ENCODE results near the gene LSMEM2.
"Not testable (repeated sequence)": the region's sequence is repeated elsewhere in the genome, so short reads cannot be mapped to it uniquely, and the experiment has no call there.

The LSMEM2 gene

DNA sequence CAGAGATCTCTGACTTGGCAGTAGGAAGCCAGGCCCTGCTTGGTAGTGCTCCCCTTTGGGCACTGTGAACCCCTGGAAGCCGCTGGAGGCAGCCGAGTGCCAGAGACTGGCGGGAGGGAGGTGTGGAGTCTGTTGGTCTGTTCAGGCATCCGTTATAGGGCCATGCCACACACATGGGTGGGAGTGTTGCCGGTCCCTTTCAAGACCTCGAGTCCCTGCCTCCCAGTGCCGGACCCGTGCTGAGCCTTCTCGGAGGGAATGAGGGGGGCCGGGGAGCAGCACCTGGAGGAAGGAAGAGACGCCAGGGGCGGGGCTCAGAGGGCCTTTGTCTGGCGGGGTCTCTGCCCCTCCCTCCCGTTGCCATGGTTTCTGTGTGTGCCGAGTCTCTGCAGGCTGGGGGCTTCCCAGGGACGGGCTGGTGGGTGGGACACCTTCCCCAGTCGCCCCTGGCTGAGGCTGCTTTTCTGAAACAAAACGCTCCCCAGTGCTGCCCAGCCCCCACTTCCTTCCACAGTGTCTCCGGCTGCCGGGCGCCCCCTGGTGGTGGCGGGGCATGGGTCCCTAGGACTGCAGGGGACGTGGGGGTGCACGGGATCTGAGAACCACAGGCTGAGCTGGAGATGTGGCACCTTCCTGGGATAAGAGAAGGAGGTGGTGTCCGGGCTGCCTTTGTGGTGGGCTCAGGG lies 32.9 kb upstream of the LSMEM2 start:
- DNase-seq: peak; percentile 28 to 93 (median 76)

DNA sequence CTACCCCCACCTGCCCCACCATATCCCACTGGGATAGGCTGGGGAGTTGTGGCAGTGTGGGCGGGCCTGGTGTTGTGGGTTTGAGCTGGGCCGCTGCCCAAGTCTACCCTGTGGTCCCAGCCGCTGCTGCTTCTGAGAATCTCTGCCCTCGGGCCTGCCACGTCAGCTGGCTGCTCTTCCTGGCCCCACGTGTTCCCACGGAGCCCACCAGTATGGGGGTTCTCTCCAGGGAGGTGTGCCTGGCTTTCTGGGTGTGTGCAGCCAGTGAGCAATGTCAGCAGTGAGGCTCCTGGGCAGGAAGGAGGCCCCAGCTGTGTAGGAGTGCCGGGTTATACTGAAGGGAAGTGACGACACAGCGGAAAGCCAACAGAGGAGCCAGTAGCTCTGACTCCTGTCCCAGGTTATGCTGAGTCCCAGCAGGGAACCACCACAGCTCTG lies 32.4 kb upstream of the LSMEM2 start:
- peak in 2 of 51 donors; percentile 49 to 73 for DNase-seq

DNA sequence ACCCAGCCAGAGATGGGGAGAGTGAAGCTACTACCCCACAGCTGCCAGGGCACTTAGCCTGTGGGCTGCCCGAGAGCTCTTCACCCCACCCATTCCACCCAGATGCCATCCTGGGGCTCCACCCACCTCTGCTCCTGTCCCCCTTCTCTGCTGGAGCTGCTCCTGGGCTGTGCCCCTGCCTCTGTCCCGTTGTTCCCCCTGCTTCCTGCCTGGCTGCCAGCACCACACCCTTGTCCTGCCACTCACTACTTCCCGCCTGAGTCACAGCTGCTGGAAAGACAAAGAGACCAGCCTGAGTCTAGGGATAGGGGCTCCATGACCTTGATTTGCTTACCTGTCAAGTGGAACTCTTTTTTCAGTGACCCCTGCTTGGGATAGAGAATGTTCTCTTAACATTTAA lies 30.5 kb upstream of the LSMEM2 start:
- no peak for DNase-seq

DNA sequence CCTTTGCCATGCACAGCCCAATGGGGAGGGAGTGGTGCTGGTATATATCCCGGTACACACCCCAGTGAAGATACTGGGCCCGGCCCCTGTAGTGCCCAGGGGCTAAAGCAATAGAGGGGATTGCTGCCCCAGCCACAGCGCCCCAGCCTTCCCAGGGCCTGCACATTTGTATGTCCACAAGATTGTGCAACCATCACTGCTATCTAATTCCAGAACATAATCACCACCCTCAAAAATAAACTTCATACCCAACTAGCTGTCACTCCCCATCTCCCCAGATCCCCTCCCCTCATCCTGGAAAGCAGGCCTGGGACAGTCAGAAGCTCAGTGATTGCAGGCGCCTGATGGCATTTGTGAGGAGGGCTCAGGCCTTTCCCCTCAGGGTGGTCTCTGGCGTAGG lies 29.4 kb upstream of the LSMEM2 start:
- DNase-seq: no peak

DNA sequence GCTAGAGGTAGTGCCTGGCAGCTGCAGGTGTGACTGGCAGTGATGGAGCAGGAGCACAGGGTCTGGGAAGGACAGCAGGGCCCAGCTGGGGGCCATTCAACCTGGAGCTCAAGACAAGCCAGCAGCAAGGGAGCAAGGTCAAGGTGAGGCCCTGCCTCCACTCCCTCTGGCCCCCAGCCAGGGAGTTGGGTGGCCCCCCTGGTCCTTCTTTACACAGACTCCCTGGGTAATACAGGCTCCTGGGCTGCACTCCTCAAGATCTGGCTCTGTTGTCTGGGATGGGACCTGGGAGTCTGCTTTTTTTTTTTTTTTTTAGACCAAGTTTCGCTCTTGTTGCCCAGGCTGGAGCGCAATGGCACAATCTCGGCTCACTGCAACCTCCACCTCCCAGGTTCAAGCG lies 28.4 kb upstream of the LSMEM2 start:
- DNase-seq: no peak

DNA sequence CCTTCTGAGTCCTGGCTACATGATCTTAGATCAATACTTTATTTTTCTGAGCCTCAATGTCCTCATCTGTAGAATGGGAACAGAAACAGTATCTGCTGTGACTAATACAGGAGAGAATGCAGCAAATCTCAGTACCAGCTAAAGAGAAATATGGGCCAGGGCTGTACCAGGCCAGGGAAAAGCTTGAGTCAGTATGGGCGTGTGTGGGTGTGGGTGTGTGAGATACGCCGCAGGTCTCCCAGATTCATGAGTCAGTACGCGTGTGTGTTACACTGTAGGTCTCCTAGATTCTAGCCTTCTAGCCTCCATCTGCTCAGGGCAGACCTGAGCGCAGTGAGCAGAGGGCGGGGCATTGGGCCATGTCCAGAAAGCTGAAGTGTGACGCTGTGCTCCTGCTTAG lies 27.7 kb upstream of the LSMEM2 start:
- DNase-seq: peak in 1 of 51 donors; percentile 29

DNA sequence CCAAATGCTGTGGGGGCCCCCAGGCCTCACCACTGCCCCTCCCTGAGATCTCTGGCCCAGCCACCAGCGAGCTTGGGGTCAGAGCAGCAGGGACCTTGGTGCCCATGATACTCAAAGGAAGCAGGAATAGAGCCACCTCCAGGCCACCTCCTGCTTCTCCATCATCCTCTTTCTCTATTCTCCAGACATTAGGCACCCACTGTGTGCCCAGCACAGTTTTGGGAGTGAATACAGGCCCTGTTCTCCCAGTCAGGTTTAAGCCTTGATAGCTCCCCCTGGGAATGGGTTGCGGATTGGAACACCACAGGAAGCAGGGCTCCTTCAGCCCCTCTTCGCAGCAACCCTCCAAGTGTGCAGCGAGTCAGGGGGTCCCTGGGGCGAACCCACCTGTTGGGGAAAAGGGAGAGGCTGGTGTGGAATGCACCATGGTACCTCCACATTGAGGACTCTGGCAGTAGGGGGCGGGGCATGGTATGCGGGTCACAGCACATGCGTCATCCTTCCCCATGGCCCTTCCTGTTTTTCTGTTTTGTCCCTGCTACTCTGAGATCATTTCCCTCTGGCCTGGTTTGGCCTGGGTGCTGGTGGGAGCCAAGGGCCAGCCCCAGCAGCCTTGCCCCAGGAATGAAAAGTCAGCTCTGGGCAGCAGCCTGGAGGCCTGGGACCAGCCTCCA lies 24.2 kb upstream of the LSMEM2 start:
- peak in 8 of 51 donors; percentile 18 to 44 (median 21) for DNase-seq

DNA sequence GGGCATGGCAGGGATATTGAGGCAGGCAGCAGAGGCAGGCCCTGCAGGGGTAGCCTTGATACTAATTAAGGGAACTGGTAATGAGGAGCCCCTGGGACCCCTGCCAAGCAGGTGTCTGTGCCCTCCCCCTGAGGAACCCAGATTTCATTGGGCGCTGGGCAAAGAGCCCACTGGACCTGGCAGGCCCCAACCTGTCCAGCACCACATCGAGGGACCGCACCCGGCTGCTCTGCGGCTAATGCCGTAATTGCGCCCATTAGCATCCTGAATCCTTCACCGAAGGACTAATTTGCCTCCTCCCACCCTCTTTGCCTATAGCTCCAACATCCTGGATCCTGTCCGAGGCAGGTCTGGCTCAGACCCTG lies 23.7 kb upstream of the LSMEM2 start:
- no peak for DNase-seq

DNA sequence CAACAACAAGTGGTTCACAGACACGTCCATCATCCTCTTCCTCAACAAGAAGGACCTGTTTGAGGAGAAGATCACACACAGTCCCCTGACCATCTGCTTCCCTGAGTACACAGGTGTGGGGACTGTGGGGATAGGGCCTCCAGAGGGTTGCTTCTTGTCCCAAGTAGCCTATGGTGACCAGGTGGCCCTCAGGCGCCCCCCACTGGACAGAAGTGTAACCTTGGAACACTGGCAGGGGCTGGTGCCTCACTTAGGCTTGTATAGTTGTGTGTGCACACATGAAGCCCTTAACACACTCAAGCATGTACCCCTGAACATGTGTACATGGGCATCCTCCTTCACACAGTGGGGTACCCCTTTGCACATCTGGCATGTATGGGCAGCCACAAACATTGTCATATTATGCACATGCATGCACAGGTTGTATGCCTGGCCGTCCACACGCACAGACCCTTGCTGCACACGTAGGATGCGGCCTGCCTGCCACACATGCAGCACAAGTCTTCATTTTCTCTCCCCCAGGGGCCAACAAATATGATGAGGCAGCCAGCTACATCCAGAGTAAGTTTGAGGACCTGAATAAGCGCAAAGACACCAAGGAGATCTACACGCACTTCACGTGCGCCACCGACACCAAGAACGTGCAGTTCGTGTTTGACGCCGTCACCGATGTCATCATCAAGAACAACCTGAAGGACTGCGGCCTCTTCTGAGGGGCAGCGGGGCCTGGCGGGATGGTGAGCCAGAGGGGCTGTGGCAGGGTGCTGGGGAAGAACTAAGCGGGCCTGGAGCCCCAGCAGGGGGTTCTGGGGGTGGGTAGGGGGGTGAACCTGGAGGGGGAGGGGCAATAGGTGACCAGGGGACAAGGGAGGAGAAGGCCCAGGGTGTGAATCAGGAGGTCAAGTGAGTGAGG lies 21.7 kb upstream of the LSMEM2 start:
- peak in 10 of 51 donors; percentile 12 to 54 (median 24) for DNase-seq

DNA sequence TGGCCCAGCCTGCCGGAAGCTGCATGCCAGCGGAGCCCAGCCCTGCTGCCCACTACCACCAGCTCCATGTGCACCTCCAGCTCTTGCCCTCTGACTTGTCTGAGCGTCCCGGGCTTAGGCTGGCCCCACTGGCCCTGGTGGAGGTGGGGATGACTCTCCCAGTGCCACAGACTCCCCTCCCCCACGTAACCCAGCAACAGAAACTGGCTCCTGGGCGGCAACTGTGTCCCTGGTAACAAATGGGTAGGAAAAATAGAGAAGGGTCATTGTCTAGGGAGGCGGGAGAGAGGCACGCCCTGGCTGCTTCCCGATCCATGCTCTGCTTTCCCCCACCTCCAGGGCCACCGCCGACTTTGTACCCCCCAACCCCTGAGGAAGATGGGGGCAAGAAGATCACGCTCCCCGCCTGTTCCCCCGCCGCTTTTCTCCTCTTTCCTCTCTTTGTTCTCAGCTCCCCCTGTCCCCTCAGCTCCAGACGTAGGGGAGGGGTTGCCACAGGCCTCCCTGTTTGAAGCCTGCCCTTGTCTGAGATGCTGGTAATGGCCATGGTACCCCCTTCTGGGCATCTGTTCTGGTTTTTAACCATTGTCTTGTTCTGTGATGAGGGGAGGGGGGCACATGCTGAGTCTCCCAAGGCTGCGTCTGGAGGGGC lies 20.7 kb upstream of the LSMEM2 start:
- peak in 6 of 51 donors; percentile 23 to 48 (median 34) for DNase-seq

DNA sequence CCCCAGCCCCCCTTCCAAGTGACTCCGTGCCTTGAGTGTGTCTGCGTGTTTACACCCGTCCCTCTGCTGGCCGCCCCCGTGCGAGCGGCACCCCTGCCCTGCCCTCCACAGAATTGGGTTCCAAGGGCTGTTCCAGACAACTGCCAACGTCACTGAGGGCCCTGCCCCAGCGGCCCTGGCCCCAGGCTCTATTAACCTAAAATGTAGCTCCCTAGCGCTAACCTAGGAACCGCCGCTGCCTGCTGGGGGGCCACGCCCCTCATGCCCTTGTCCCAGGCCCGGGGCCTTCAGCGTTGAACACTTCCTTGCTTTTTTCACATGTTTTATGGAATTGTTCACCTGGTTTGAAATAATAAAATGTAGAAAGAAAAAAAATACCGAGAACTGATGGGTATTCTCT lies 19.9 kb upstream of the LSMEM2 start:
- DNase-seq: peak in 3 of 51 donors; percentile 24 to 32 (median 25)

DNA sequence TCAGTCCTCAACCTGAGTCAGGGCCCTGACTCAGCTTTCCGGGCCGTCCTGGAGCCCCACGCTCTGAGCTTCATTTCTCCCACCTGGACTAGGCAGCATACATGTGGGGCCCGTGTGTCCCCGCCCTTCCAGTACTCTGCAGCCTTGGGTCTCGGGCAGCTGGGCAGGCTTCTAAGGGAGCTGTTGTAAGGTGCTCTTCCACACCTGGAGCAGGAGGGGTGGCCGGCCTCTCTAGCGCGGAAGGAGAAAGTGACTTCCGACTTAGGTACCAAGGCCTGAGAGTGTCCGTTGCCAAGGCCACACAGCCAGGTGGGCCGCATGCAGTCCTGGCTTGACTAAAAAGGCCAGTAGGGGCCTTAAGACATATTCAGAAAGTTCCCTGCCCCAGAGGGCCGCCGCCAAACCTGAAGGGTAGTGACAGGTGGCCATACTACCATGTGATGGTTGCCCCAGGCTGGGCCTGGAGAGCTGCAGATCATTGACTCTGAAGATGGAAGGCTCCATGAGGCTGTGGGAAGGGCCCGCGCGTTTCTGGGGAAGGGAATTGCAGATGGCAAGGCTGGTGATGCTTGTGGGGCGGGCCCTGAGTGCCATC lies 19.4 kb upstream of the LSMEM2 start:
- DNase-seq: no peak

DNA sequence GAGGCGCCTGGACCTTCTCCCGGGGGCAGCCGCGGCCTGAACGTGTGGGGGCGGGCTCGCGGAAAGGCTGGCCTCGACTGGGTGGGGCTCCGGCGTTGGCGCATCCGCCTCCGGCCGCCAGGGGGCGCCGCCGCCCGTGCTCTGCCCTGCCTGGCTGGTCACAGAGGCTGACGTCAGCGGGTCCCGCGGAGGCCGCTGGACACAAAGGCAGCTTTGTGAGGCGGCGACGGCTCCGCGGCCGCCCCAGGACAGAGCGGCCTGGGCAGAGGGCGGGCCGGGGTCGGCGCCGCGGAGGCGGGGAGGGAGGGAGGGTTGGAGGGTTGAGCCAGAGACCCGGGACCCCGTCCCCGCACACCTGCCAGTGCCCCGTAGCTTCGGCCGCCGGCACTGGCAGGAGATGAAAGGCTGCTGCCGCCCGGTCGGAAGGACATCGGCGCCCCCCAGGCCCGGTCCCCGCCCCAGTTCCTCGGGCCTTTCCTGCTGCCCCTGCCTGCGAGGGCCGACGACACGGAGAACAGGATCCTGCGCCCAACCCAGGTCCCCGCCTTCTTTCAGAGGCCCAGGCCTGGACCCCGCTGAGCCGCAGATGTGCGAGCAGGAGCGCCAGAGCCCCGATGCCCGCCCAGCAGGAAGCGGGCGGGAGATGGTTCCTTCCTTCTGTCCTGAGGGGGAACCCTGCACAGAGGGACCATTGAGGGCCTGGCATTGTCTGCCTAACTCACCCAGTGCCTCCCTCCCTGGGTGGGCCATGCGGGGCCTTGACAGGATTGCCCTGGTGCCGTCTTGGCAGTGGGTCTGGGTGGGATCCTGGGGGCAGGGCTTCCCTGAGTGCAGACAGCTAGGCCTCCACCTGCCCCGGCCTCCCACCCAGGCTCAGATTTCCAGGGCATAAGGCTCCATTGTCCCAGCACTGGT lies 18.6 kb upstream of the LSMEM2 start:
- DNase-seq: peak; percentile 66 to 99 (median 93)

DNA sequence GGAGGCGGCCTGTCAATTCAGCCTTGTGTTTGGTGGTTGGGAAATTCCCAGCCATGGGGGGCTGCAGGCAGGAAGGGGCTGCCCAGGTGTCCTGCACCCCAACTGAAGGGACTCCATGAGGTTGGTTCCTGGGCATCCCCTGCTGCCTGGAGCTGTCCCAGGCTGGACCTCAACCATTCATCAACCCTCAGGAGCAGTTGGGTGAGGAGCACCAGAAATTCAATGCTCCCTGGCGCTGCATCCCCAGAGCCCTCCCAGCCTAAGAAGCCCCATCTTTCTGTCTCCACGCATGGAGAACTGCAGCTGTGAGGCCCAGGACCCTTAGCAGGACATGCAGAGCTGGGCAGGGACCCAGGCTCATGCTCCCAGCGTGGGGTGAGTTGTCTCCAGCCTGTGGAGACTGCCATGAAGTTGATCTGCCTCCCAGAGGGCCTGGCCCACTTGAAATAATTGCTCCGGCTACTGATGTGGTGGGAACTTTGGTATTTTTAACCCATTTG lies 17.9 kb upstream of the LSMEM2 start:
- peak in 4 of 51 donors; percentile 45 to 83 (median 54) for DNase-seq

DNA sequence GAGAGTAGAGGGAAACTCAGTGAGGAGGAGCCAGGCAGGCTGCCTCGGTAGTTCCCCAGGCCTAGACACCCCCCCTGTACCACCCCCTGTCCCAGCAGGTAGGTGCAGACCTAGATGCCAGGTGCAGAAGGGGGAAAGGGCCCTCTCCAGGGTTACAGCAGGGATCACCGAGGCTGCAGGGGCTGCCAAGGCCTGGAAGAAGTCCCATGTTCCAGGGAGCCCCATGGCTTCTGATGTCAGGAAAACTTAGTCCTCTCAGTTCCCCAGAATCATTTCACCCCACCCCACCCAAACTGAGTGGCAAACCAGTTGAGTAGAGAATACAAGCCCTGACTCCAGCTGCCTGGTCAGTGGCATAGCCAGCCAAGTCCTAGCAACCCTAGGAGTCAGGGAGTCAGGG lies 17.4 kb upstream of the LSMEM2 start:
- peak in 2 of 51 donors; percentile 27 to 51 for DNase-seq

DNA sequence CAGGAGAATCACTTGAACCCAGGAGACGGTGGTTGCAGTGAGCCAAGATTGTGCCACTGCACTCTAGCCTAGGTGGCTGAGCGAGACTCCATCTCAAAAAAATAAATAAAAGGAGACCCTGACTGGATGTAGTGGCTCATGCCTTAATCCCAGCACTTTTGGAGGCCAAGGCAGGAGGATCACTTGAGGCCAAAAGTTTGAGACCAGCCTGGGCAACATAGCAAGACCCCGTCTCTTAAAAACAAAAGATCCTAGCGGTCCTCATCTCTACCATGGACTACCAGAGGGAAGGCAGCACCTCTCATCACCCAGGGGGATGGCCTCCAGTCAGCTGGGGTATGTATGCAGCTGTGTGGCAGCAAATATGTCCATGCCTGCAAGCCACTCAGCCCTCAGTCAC lies 16.7 kb upstream of the LSMEM2 start:
- not testable (repeated sequence) for DNase-seq

DNA sequence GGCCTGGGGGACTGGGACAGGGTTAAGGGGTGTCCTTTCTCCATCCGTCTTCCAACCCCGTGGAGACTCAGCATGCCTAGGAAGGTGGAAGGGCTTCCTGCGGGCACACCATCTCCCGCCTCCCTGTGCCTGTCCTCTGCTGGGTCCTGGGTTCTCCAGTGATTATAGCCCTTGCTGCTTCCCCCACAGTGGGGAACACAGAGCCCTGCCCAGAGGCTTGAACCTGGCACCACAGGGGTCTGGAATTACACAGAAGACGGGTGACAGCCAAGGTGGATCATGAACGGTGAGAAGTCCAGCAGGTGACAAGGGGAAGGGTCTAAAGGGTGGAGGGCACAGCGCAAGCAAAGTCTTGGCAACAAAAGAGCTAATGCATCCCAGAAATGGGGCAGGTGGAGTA lies 16.1 kb upstream of the LSMEM2 start:
- DNase-seq: no peak

DNA sequence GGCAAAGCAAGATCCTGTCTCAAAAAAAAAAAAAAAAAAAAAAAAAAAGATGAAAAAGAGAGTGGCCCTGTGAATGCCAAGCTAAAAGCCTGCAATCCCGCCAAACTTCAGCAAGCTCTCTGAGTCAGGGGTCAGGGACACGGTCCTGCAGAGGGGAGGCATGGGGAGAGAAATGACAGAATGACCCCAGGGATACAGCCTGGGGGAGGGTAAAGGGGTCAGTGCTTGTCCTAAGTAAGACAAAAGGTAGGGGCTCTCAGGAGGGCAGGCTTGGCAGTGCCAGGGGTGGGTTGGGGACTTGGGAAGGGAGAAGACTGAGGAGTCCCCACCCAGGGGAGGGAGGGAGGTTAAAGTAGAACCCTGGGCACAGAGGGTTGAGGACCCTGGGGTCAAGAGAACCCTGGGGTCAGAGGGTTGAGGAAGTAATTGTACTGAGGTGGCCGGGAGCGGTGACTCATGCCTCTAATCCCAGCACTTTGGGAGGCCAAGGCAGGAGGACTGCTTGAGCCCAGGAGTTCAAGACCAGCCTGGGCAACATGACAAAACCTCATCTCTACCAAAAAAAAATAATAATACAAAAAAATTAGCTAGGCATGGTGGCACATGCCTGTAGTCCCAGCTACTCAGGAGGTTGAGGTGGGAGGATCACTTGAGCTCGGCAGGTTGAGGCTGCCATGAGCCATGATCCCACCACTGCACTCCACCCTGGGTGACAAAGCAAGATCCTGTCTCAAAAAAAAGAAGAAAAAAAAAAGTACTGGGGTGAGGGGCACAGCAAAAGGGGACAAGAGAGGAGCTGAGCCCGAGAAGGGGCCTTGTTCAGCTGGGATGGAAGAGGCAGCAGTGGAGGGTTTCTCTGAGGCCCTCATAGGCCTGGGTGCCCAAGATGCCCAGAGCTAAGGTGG lies 15.2 kb upstream of the LSMEM2 start:
- peak in 1 of 51 donors; percentile 27 for DNase-seq

Data from hypothalamus (tissue), 51 donors.